H1 (cell line): ENCODE measurements around the gene RAD51B. TPM values are rescaled to one million over a fixed set of nuclear protein-coding genes. Genes with fewer than 3 reads are reported as not detected.

Experiments
- CTCF ChIA-PET: fragments of 300-600 bp; sonication (Branson Sonifier 250); formaldehyde crosslinking; loops from one replicate; lab custom pipeline; 2021; ENCODE audit not compliant: partially characterized antibody; lab: Charles Lee
- POLR2A ChIA-PET: fragments of 300-600 bp; sonication (Branson Sonifier 250); formaldehyde crosslinking; loops from one replicate; lab custom pipeline; 2021; ENCODE audit warnings: inconsistent platforms; ENCODE audit not compliant: partially characterized antibody; lab: Charles Lee
- DNase-seq, 2 experiments: peaks; one replicate each; pipeline versions ENCODE4 v3.0.0 to v3.0.0-alpha.2; 2010 to 2022; ENCODE audit warnings: low spot score in 2 of 2, low read depth in 1 of 2, mixed read lengths in 1 of 2
- FAIRE-seq: peaks from 2 replicates; lab custom pipeline; 2011; peaks lifted over from hg19 to GRCh38; lab: Jason Lieb, UNC
- H2AFZ ChIP-seq: 2 replicates; pipeline ENCODE4 v1.8.1; 2012; ENCODE audit warnings: low read length, inconsistent platforms
- H2AK5ac ChIP-seq: 2 replicates; pipeline ENCODE4 v1.6.1; 2013; ENCODE audit warnings: low read depth, low read length
- H2BK120ac ChIP-seq: replicated peaks from 2 replicates; pipeline ENCODE3; 2013; ENCODE audit warnings: low read depth, low read length, inconsistent platforms
- H2BK12ac ChIP-seq: 2 replicates; pipeline ENCODE4 v1.6.1; 2013; ENCODE audit warnings: low read depth, low read length
- H2BK15ac ChIP-seq: 2 replicates; pipeline ENCODE4 v1.6.1; 2013; ENCODE audit warnings: low read length
- H2BK20ac ChIP-seq: 2 replicates; pipeline ENCODE4 v1.6.1; 2013; ENCODE audit warnings: low read length
- H2BK5ac ChIP-seq: 2 replicates; pipeline ENCODE4 v1.6.1; 2013; ENCODE audit warnings: low read depth, low read length
- H3K14ac ChIP-seq: 2 replicates; pipeline ENCODE4 v1.6.1; 2013; ENCODE audit warnings: inconsistent platforms; ENCODE audit not compliant: insufficient read length
- H3K18ac ChIP-seq: 2 replicates; pipeline ENCODE4 v1.6.1; 2013; ENCODE audit warnings: low read length; ENCODE audit errors: extremely low read depth
- H3K23ac ChIP-seq: 2 replicates; pipeline ENCODE4 v1.6.1; 2013; ENCODE audit warnings: inconsistent platforms; ENCODE audit not compliant: insufficient read length
- H3K23me2 ChIP-seq: 2 replicates; pipeline ENCODE4 v1.6.1; 2013; ENCODE audit warnings: low read depth, low read length
- H3K27ac ChIP-seq: 2 replicates; pipeline ENCODE4 v1.6.1; 2011; ENCODE audit warnings: low read depth, low read length, inconsistent platforms
- H3K27me3 ChIP-seq, 4 experiments: replicated peaks in 1 of 4; 1 replicate in 1 of 4; 2 replicates in 3 of 4; pipeline versions ENCODE4 v1.6.1 to v1.8.1; 2011 to 2013; ENCODE audit warnings: low read length in 3 of 4, mild to moderate bottlenecking in 3 of 4, inconsistent platforms in 2 of 4, mixed read lengths in 2 of 4, moderate library complexity in 1 of 4; ENCODE audit not compliant: control insufficient read depth in 3 of 4, insufficient read depth in 3 of 4; ENCODE audit errors: extremely low read depth in 1 of 4
- H3K36me3 ChIP-seq, 4 experiments: 2 replicates each; pipeline versions ENCODE4 v1.6.1 to v1.8.1; 2011 to 2013; ENCODE audit warnings: mild to moderate bottlenecking in 4 of 4, low read length in 3 of 4, moderate library complexity in 2 of 4, control low read depth in 1 of 4, inconsistent platforms in 1 of 4; ENCODE audit not compliant: insufficient read depth in 4 of 4, control insufficient read depth in 2 of 4
- H3K4ac ChIP-seq: replicated peaks from 2 replicates; pipeline ENCODE3; 2013; ENCODE audit warnings: low read length, low read depth, mixed read lengths, inconsistent platforms; ENCODE audit not compliant: insufficient read length
- H3K4me1 ChIP-seq, 4 experiments: replicated peaks in 1 of 4; 1 replicate in 1 of 4; 2 replicates in 3 of 4; pipeline versions ENCODE4 v1.6.1 to v1.8.1; 2011 to 2013; ENCODE audit warnings: low read length in 3 of 4, inconsistent platforms in 2 of 4, mixed read lengths in 1 of 4; ENCODE audit not compliant: insufficient read depth in 4 of 4, control insufficient read depth in 3 of 4
- H3K4me2 ChIP-seq, 2 experiments: 2 replicates each; pipeline versions ENCODE4 v1.6.1 to v1.8.1; 2011 to 2013; ENCODE audit warnings: low read depth in 2 of 2, low read length in 2 of 2, control low read depth in 1 of 2, inconsistent platforms in 1 of 2, mild to moderate bottlenecking in 1 of 2; ENCODE audit not compliant: insufficient read depth in 1 of 2
- H3K4me3 ChIP-seq, 4 experiments: fragments of 200-600, 300-600 bp in 1 of 4; sonication (generic), shearing (Covaris generic), sonication (Bioruptor Twin) in 1 of 4; 2 replicates each; pipeline versions ENCODE4 v1.5.1 to v1.8.1; 2011 to 2016; ENCODE audit warnings: low read length in 4 of 4, low read depth in 3 of 4, control low read depth in 2 of 4, inconsistent platforms in 2 of 4, mild to moderate bottlenecking in 2 of 4, mixed read lengths in 1 of 4, moderate library complexity in 1 of 4; ENCODE audit not compliant: insufficient read depth in 2 of 4; ENCODE audit errors: extremely low read depth in 1 of 4
- H3K56ac ChIP-seq: replicated peaks from 2 replicates; pipeline ENCODE3; 2013; ENCODE audit warnings: low read depth, mild to moderate bottlenecking, mixed read lengths, low read length, inconsistent platforms; ENCODE audit not compliant: insufficient read length
- H3K79me1 ChIP-seq: 2 replicates; pipeline ENCODE4 v1.6.1; 2013; ENCODE audit warnings: low read depth, low read length, control low read depth
- H3K79me2 ChIP-seq, 2 experiments: 2 replicates each; pipeline versions ENCODE4 v1.6.1 to v1.8.1; 2012 to 2013; ENCODE audit warnings: low read length in 2 of 2, mild to moderate bottlenecking in 2 of 2, inconsistent platforms in 1 of 2; ENCODE audit not compliant: insufficient read depth in 2 of 2, control insufficient read depth in 1 of 2
- H3K9ac ChIP-seq, 4 experiments: replicated peaks in 1 of 4; 1 replicate in 1 of 4; 2 replicates in 3 of 4; pipeline versions ENCODE4 v1.6.1 to v1.8.1; 2011 to 2013; ENCODE audit warnings: low read depth in 3 of 4, low read length in 3 of 4, control low read depth in 2 of 4, mild to moderate bottlenecking in 2 of 4, moderate library complexity in 2 of 4, inconsistent platforms in 1 of 4; ENCODE audit errors: extremely low read depth in 1 of 4
- H3K9me3 ChIP-seq, 2 experiments: 2 replicates each; pipeline versions ENCODE4 v1.6.1 to v1.8.1; 2012 to 2013; ENCODE audit warnings: mild to moderate bottlenecking in 2 of 2, moderate library complexity in 2 of 2, control low read depth in 1 of 2, inconsistent platforms in 1 of 2, low read depth in 1 of 2, low read length in 1 of 2, mixed read lengths in 1 of 2; ENCODE audit not compliant: insufficient read depth in 2 of 2
- H4K20me1 ChIP-seq, 2 experiments: replicated peaks in 1 of 2; 2 replicates each; pipeline versions ENCODE3 to v1.8.1; 2011 to 2013; ENCODE audit warnings: inconsistent platforms in 2 of 2, low read length in 2 of 2, mild to moderate bottlenecking in 1 of 2; ENCODE audit not compliant: insufficient read depth in 2 of 2, control insufficient read depth in 1 of 2
- H4K5ac ChIP-seq: 2 replicates; pipeline ENCODE4 v1.6.1; 2013; ENCODE audit warnings: low read length, low read depth, mixed read lengths, inconsistent platforms; ENCODE audit not compliant: insufficient read length
- H4K8ac ChIP-seq: 2 replicates; pipeline ENCODE4 v1.8.0; 2013; ENCODE audit warnings: mild to moderate bottlenecking, moderate library complexity, low read length, inconsistent platforms; ENCODE audit not compliant: insufficient read depth; ENCODE audit errors: extremely low read depth
- H4K91ac ChIP-seq: replicated peaks from 2 replicates; pipeline ENCODE3; 2013; ENCODE audit warnings: low read length, mixed read lengths, inconsistent platforms; ENCODE audit not compliant: insufficient read length
- BCL11A ChIP-seq, 2 experiments: IDR thresholded peaks; one replicate each; pipeline ENCODE4 v1.6.1; 2011; ENCODE audit warnings: low read depth in 2 of 2, low read length in 2 of 2, mild to moderate bottlenecking in 2 of 2
- CBX8 ChIP-seq: fragments of 300-800, 300-1000 bp; sonication (generic); IDR thresholded peaks from 2 replicates; pipeline ENCODE4 v1.7.1; 2016; ENCODE audit warnings: low read depth, low read length, borderline replicate concordance
- CEBPB ChIP-seq: IDR thresholded peaks from 2 replicates; pipeline ENCODE4 v1.6.1; 2012; ENCODE audit warnings: low read depth, low read length
- CHD1 ChIP-seq: IDR thresholded peaks from 2 replicates; pipeline ENCODE4 v1.6.1; 2012; ENCODE audit warnings: low read depth, low read length, improper control_type of control experiment
- EP300 ChIP-seq, 2 experiments: IDR thresholded peaks; 1 replicate in 1 of 2; 2 replicates in 1 of 2; pipeline ENCODE4 v1.6.1; 2011 to 2012; ENCODE audit warnings: low read depth in 2 of 2, low read length in 2 of 2, mild to moderate bottlenecking in 2 of 2, borderline replicate concordance in 1 of 2, inconsistent platforms in 1 of 2, moderate library complexity in 1 of 2
- JUND ChIP-seq: IDR thresholded peaks from 2 replicates; pipeline ENCODE4 v1.6.1; 2011; ENCODE audit warnings: mild to moderate bottlenecking, improper control_type of control experiment, low read length
- KDM5A ChIP-seq: fragments of 200-600 bp; IDR thresholded peaks from 2 replicates; pipeline ENCODE4 v1.7.1; 2012; ENCODE audit warnings: mild to moderate bottlenecking, low read length, inconsistent platforms, mixed read lengths
- NANOG ChIP-seq: IDR thresholded peaks from 2 replicates; pipeline ENCODE4 v1.6.1; 2011; ENCODE audit warnings: low read length, low read depth, mild to moderate bottlenecking, inconsistent platforms; ENCODE audit not compliant: insufficient read depth, poor library complexity, severe bottlenecking
- SIX5 ChIP-seq: IDR thresholded peaks from 2 replicates; pipeline ENCODE4 v1.6.1; 2011; ENCODE audit warnings: mild to moderate bottlenecking, low read depth, low read length
- TCF12 ChIP-seq: IDR thresholded peaks from 2 replicates; pipeline ENCODE4 v1.6.1; 2011; ENCODE audit warnings: low read depth, mild to moderate bottlenecking, low read length
- WGBS, 2 experiments: shearing (Covaris generic) in 1 of 2; methylation state at CpG; one replicate each; pipeline versions ENCODE4 v1.1.6 to v1.1.7; 2013 to 2015; ENCODE audit warnings: low lambda C conversion rate in 2 of 2, mixed read lengths in 2 of 2, inconsistent platforms in 1 of 2, low coverage in 1 of 2, missing lambda C conversion rate in 1 of 2; ENCODE audit not compliant: insufficient replicate concordance in 2 of 2, insufficient coverage in 1 of 2, insufficient read length in 1 of 2; ENCODE audit errors: extremely low coverage in 1 of 2, missing lambda C conversion rate in 1 of 2; 5-methylcytosine and 5-hydroxymethylcytosine counted together
- polyA plus RNA-seq, 7 experiments: library from polyadenylated mRNA; depleted of rRNA in 3 of 7; stranded (reverse) in 5 of 7; unstranded in 2 of 7; fragments of >200 nt in 5 of 7; fragments of 200-250 nt in 2 of 7; gene quantifications; 1 replicate in 5 of 7; 2 replicates in 1 of 7; 4 replicates in 1 of 7; pipeline versions ENCODE4 v1.2.1 to v1.2.3, GENCODE V29; 2011 to 2013; ENCODE audit warnings: missing spikeins in 2 of 7, mixed read lengths in 2 of 7
- total RNA-seq: library from RNA; stranded (reverse); fragmentation: NEBNext Ultra II Directional; extraction: Animal tissue kit (Norgen Biotek cat#: 25700); gene quantifications from 2 replicates; pipeline ENCODE4 v1.2.1, GENCODE V29; 2021
- TF ChIP-seq, protein P1 (sequence below): IDR thresholded peaks from 2 replicates; pipeline ENCODE4 v1.6.1; 2012; ENCODE audit warnings: inconsistent platforms

Gene RAD51B
- total and polyA plus RNA-seq, 2 of the 8 experiments (the other 6 are each of a cell fraction or from before 2014, with no cell fraction given) = 3.9 to 14.9 TPM

- H3K4me2 ChIP-seq = no peak overlapping the region
- H2BK120ac ChIP-seq = no peak overlapping the region
- no peak overlapping the region for H2BK20ac ChIP-seq
- ChIA-PET CTCF (interaction anchor here (0.6 to 3.5 kb wide), 7 partner anchors 13 to 530 kb away, joined by 3 to 8 read pairs (median 3); no protein-coding TSS in a partner anchor), POLR2A (interaction anchor here (0.6 to 0.7 kb wide), 2 partner anchors 107 to 595 kb away, joined by 3 to 5 read pairs; no protein-coding TSS in a partner anchor)
- H3K23ac ChIP-seq = no peak overlapping the region
- H3K23me2 ChIP-seq = no peaks in the 10 kb centered on the region
- H2BK5ac ChIP-seq = no peak overlapping the region
- no peak overlapping the region for H3K9ac ChIP-seq
- no peak overlapping the region; the same call in 1 of the 2 replicates for H3K18ac ChIP-seq
- H2BK15ac ChIP-seq = no peak overlapping the region
- no peak overlapping the region for H3K14ac ChIP-seq
- peak overlapping the region; percentile 13 for H4K91ac ChIP-seq
- no peak overlapping the region for H2AK5ac ChIP-seq
- no peaks in the 10 kb centered on the region for H3K9me3 ChIP-seq
- no peaks in the 10 kb centered on the region for H3K79me1 ChIP-seq
- H3K4ac ChIP-seq = no peak overlapping the region
- no peaks in the 10 kb centered on the region for H4K20me1 ChIP-seq
- no peak overlapping the region for H2BK12ac ChIP-seq
- WGBS, 2 experiments = 85% methylated on average over 5 of the region's 5 CpGs; no CpG with 5 or more reads in 1 of the 2 experiments
- H3K27me3 ChIP-seq = no peaks in the 10 kb centered on the region
- no peaks in the 10 kb centered on the region for H3K36me3 ChIP-seq
- peak in 1 of 2 experiments; percentile 27 for DNase-seq
- H4K8ac ChIP-seq = no peak overlapping the region
- H2AFZ ChIP-seq = no peak overlapping the region
- no peaks in the 10 kb centered on the region for H3K79me2 ChIP-seq
- no peak overlapping the region for H3K56ac ChIP-seq
- H3K4me3 ChIP-seq = no peak overlapping the region
- peaks cover 1 to 10% (median 6%) of the 10 kb centered on the region in 4 experiments; a peak in 6 of 7 replicates for H3K4me1 ChIP-seq
- H3K27ac ChIP-seq = no peak overlapping the region
- no peak for FAIRE-seq
- no peak overlapping the region for H4K5ac ChIP-seq
- TF ChIP-seq CBX8 (no peak), JUND (no peak), NANOG (no peak), SIX5 (no peak), BCL11A (IDR thresholded peaks at IDR 0.05; ENCODE audit: low read depth in 2 of 2, low read length in 2 of 2) (no peak), CHD1 (no peak), CEBPB (no peak), KDM5A (no peak), EP300 (IDR thresholded peaks at IDR 0.05; ENCODE audit: borderline replicate concordance in 1 of 2, low read depth in 2 of 2, low read length in 2 of 2) (no peak), TCF12 (no peak)
- TF ChIP-seq, protein P1, sequence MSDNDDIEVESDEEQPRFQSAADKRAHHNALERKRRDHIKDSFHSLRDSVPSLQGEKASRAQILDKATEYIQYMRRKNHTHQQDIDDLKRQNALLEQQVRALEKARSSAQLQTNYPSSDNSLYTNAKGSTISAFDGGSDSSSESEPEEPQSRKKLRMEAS = no peak
Measured at GRCh38 chr14:68522510-68523325, 703.1 kb downstream of the RAD51B start.
